Measurements from ENCODE around the gene COL16A1.

- TF ChIP-seq EZH2 (IDR thresholded peaks at IDR 0.05; ENCODE audit: borderline replicate concordance, low read length) (no peak), CTCF (conservative IDR thresholded peaks at IDR 0.05 in 1 of 2, IDR thresholded peaks at IDR 0.05 in 1 of 2; ENCODE audit: extremely low read depth in 1 of 2, insufficient read depth in 1 of 2, low read depth in 1 of 2, low read length in 2 of 2) (no peak)
These were observed 48.4 kb upstream of the COL16A1 start for GRCh38 chr1:31752258-31752657.
